NCI-H446 treated with DMSO at 0.1 percent for 48 hours (cell line): Measurements from ENCODE around the gene FYN.

Experiments used
- DNase-seq: peaks from one replicate; lab custom pipeline; 2025; lab: John Stamatoyannopoulos, UW

FYN gene

DNA sequence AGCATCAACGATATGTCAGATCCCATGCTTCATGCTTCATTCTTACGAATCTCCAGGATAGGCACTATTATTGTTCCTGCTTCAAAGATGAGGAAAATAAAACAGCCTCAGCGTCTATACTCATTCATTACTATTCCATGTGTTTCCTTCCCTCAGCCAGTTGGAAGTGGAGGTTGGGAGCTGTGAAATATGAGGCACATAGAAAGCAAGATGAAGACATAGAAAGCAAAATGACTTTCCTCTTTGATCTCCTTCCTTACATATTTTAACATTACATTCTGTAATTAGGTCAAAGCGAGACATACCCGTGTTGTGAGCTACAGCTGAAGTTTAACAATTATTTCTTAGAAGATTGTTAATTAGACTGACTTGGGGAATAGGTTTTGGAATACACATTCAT lies 125.4 kb downstream of the FYN start:
- no peak for DNase-seq

DNA sequence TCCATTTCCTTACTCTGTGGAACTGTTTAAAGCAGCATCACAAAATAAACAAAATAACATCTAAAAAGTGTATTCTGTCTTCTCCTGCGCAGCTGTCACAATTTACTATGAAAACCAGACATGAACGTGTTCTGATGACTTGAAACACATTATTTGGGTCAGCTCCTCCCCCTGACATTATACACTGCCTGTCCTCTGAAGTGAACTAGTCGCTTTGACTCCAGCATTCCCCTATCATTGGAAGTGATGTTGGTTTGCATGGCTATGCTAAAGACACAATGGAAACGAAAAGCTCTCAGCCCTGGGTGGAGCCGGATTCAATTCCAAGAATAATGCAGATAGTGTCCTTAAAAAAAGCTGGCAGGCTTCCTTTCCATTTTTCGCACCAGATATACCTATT lies 125.9 kb downstream of the FYN start:
- DNase-seq = no peak

DNA sequence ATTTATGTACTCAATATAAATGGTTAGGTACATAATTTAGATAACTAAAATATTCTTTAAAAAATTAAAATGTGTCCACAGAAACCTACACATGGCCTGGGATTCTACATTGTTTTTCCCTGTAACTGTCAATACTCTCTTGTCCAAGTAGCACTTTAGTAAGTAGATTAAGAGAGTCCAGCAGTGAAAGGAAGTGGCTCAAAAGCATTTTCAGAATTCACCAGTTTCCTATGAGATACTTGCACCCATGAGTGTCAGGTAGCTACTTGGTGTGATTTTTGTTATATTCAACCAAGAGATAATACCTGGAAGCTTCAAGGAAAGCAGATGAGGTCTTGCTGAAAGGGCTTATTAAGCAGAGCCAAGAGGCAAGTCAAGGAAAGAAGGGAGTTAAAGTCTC lies 126.3 kb downstream of the FYN start:
- DNase-seq = no peak

DNA sequence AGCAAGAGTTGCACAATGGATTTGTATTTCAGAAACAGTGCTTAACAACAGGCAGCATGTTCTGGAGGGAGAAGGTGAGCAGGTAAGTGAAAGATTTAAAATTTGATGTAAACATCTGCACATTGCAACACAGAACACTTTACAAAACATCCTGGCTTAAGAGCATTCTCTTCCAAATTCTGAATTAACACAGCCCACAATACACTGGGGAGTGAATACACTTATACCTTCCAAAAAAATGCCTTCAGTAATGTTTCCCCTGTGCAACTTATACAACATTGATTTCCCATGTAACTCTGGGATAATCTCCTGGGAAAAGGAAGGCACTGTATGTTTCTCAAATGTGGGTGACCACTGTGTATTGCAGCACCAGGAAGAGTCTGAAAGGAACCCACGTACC lies 127.6 kb downstream of the FYN start:
- no peak for DNase-seq

DNA sequence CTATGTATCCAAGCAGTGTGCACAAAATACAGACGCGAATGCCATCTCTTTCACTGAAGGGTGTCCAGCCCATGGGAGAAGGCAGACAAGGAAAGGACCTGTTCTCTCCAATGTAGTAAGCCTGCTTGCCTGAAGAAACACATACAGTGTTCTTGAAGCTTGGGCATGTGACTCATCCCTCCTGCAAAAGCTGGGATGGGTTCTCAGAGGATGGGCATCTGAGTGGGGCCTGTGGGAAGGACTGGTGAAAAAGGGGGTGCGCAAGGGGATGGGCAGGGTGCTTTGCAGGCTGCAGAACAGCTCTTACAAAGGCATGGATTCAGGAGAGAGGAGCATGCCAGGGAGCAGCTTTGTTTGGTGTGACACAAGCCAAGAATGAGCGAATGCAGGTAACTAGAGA lies 128.1 kb downstream of the FYN start:
- no peak for DNase-seq

DNA sequence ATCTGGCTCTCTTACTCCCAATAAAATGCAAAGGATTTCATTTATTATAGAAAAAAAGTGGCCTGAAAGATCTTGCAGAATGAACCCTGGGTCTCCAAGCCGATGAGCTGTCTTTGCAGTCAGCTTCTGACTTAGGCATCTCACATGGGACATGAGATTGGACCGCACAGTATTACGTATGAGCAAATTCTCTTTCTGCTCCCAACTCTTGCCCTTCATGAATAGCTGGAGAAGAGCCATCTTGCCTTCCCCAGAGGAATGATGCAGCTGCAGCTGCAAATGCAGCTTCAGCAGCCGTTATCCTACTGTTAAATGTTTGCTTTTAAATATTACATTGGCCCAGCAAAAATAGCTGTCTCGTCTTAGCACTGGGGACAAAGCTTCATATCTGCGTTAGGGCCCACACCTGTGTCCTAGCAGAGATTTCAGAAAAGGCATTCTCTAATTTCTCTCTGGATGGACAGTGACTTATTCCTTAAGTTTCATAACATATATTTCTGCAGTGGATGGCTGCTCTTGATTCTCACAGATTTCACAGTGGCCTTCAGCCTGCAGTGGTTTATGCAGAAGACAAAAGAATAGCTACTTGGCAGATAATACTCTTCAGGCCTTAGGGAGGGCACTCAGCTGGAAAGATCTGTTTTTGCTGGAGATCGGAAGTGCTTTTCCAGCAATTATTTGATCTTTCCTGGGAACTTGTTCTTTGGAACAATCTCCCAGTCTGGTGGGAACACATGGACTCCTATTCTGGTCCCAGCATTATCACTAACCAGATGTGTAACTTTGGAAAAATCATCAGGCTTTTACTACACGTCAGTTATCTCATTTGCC lies 129.2 kb downstream of the FYN start:
- no peak for DNase-seq

DNA sequence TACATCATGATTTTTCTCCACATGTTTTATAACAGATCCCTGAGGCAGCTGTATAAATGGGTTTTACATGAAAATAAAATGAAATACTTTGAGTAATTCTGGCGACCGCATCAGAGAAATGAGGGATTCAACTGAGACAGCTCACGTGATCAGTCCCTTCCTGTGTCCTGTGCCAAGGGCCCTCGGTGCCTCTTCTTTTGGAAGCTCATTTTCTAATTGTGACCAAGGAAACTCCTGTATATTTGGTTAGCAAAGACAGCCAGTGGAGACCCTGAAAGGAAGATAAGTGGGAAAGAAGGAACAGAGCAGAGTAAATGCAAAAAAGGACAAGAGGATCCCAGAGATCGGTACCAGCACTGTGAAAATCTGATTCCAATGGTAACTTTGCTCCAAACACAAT lies 129.9 kb downstream of the FYN start:
- no peak for DNase-seq

DNA sequence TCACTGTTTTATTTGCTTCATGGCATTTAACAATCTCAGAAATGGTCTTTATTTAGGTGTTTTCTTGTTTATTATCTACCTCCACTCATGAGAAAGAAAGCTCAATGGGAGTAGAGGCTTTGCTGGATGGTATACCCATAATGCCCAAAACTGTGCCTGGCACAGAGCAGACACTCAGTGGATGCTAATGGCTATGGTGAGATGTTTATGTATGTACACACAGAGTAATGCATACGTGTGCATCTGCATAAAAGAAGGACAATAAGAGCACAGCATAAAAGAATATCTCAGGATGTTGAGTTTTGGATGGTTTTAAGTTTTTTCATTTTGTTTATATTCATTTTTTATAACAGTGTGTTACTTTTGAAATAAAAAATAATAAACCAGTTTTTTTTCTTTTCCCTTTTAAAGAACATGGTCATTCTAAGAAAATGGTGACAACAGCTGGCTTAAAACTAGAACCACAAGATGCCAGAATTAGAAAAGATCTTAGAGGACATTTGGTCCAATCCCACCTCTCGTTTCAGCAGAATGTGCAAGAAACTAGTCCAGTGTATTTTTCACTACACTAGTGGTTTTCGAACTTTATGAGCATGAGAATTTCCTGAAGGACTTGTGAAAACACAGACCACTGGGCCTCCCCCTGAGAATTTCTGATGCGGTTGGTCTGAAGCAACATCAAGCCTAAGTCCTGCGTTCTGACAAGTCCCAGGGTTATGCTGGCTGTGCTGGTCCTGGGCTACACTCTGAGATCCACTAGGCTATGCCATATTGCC lies 131.9 kb downstream of the FYN start:
- DNase-seq = no peak

DNA sequence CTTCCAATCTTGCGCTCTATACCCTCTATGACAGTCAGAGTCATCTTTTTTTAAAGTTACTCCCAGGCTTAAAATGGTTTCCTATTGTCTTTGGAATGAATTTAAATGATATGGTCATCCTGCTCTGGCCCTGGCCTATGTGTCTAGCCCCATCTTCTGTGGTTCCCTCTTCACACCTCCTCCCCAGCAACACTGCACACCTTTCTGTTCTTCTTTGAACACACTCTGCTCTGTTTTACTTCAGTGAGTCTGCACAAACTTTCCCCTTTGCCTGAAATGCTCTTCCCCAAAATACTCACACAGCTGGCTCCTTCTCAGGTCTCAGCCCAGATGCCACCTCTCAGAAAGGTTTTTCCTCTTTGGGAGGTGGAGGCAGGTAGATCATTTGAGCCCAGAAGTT lies 132.7 kb downstream of the FYN start:
- DNase-seq = no peak

DNA sequence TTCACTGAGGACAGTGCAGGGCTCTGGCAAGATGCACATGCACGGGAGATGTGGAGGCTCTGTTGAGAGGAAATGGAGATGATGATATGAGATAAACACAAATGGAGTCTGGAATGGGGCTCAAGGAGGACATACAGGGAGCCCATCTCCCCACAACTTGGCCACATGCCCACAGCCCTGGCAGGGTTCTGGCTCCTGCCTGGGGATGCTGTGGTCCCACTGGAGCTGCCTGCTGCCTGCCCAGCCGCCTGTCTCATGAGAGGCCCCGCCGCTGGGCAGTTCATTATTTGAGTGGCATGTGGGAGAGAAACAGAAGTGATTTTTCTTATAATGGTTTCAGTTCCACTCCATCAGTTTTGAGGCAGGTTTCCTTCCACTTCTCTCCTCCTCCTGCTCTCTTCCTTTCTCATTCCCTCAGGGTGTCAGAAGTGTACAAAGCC lies 134.0 kb downstream of the FYN start:
- DNase-seq = no peak

DNA sequence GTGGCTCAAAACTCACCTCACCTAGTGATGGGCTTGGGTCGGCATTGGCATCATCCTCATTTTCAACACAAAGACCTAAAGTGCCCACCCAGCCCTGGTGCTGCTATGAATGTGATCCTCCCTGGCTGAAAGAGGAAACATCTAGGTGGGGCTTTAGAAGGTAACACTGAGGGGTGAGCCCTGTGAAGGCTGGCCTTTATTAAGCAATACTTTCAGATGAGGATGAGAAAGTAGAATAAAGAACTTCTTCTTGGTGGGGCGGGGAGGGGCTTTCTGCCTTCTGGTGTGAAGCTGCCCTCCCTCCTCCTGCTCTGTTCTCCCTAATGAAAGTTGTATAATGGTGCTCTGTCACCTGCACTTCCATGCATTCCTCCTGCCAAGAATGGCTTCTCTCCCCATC lies 134.6 kb downstream of the FYN start:
- DNase-seq = no peak

DNA sequence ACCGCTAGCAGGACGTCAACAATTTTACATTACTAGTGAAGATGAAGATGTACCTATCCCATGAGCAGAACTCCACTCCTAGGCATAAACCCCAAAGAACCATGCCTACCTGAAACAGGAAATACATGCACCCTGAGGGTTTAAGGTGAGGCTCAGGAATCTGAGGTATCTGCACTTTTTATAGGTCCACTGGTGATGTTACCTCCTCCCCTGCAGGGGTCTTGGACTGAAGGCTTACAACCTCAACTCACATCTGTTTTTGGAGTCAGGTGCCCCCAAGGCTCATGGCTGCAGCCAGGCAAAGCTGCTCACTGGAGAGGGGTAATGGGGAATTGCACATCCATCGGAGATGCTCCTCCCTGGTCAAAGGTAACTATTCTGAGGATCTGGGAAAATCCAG lies 135.1 kb downstream of the FYN start:
- no peak for DNase-seq

DNA sequence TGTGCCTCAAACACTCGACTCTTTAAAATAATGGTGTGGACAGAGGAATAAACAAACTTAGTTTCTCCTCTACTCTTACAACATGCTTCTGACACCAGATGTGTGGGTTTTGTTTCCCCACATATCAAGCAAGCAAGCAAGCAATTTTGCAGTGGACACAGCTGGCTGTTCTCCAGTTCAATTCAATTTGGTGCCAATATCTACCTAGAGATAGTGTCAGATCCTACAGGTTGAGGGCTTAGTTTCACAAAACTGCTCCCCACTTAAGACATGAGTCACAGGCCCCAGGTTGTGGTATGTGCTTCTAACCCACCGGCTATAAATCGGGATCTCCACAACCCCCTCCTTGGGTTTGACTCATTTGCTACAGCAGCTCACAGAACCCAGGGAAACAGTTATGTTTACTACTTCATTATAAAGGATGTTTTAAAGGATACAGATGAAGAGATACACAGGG lies 136.2 kb downstream of the FYN start:
- no peak for DNase-seq

DNA sequence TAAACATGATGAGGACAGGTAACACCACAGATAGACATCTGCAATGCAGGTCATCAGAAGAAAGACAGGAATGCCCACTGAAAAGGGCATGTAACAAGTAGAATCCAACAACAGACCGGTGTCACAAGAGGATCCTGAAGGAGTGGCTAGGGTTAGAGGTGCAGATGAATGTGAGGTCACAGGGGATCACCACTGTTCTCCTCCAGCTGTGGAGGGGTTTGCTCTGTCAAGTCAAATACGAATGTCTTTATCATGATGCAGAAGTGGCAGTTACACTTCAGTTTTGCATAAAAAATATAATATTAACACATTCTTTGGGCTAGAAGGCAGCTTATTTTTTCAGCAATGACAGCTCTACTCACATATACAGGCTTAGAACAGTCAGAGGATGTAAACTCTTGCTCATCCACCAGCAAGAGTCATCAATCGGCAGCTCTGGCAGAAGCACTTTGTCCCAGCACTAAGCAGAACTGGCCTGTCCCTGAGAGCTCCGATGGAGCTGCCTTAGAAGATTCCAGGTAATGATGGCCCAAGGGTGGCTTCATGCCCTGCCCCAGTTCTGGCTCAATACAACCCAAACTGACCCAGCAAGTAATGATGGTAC lies 137.1 kb downstream of the FYN start:
- DNase-seq = no peak

DNA sequence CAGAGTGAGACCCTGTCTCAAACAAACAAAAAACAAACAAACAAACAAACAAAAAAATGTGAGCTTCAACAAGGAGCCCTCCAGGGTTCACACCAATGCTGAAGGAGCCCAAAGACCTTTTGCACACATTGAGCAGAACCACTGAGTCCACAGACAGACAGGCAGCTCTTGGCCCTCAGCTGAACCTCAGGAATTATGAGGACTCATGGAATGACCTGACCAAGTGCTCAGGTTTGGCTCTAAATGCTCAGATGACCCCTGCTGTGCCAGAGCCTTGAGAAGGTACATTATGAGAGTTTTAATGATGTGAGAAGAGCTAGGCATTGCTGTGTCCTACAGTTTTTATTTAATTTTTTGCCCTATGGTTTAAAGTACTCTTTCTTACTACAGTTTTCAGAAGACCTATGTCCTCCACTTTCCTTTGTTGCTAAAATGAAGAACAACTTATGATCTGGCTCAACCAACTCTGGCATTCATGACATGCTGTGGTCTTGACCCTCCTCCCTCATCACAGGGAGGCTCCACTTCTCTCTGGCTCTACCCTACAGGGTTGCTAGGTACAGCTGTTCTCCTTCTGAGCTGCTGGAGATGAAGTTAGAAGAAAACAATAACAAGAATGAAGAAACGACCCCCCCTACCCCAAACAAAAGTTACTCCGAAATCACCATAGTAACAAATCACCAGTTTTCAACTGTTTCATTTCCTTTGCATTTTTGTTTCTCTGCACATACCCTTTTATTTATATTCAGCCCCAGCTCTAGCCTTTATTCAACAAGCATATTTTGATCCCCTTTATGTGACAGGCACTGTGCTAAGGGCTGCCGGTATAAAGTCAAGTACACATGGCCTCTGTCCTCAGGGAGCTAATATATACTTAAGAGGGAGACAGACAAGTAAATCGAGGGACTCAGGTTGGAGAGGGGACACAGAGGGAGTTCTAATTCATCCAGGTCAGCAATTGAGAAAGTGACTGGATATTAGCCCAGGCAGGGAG lies 138.9 kb downstream of the FYN start:
- DNase-seq = no peak

DNA sequence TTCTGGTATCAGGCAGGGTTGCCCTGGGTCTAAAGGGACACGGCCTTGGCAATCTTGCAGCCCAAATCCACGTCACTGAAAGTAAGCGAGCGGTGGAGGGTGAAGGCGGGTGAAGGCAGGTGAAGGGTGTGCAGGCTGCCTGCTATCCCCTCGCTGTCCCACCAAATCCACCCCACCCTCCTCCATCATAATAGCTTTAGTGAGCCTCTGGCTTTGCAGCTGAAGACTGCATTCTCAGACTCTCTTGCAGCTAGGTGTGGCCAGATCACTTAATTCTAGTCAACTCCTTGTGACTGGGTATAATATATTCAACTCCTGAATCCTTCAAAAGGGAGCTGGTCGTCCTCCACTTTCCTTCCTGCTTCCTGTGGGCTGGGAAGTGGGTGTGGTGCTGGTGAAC lies 140.9 kb downstream of the FYN start:
- DNase-seq = no peak

DNA sequence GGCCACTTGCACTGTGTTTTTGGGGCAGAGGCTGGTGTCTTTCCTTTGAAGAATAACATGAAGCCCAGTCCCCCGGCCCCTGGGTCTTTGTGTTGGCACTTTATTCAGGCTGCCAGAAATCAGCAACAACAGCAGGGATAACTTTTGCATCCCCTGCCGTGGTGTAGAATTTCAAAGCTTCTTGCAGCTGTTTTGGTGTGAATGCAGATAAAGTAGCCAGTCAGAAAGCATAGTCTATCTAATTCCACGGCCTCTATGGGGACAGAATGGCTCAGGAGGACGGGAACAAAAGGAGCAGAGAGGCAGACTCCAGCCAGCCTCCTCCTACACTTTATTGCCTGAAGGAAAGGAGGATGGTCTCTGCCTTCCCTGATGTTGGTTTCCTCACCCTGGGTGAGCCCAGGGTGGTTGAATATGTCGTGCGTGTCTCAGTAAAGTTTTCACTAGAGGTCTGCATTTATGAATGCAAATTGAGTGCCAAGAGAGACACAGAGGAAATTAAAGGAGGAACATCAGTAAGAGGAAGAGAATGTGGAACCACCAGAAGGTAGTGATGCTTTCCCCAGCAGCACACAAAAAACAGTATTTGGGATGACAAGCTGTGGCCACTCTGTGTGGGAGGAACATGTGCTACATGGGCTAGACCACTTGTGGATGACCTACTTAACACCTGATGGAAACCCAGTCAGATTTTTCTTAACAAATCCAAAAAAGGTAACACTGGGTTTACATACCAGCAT lies 141.6 kb downstream of the FYN start:
- no peak for DNase-seq

DNA sequence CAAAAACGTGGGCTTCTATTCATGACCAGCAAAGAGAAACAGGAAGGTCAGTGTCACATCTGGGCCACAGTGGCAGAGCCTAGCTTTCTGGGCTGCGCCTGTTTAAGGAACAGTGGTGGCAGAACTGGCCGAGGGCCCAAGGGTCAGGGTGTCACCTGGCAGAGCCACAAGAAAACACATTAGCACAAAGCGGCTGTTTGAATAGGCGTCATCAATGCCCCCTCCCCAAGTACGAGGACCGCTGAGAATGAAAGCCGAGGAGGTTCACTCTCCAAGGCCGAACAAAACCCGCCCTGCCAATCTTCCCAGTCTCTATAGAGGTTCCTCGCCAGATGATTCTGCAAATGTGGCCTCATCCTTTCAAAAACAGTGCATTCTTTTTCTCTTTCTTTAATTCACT lies 142.4 kb downstream of the FYN start:
- DNase-seq = no peak

DNA sequence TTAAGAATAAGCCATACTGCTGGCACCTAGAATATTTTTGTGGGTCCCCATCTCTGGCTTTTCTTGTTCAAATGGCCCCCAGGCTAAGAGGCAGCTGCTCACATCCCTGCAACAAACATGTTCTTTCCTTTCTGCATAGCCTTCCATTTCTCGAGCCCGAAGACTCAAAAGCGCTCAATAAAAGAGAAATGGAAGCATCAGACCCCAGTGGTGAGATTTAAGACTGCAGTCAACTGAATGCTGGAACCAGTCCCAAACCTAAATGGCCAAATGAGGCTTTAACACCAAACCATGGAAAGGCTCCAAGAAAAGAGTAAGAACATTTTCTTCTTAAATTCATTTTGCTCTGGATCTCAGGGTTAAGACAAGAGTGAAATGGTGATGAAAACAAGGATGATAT lies 145.4 kb downstream of the FYN start:
- DNase-seq = peak; percentile 71

DNA sequence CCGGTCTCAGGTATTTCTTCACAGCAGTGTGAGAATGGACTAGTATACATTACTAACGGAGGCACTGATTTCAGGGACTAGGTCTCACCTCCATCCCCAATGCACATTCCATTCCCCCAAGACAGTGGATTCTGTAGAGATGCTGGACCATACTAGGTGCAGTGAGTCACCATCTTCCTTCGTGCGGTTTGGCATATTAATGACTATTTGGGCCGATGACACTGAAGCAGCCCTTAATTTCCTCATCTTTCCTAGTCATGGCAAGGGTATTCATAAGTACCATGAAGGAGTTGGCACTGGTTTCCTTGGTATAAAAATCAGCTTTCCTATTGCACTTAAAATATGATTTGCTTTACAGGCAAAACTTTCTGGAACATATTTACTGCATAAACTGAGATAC lies 146.2 kb downstream of the FYN start:
- DNase-seq = no peak
